ENCODE results near the gene POLQ.
"Not testable (repeated sequence)": the region's sequence is repeated elsewhere in the genome, so short reads cannot be mapped to it uniquely, and the experiment has no call there.

Gene POLQ

DNA sequence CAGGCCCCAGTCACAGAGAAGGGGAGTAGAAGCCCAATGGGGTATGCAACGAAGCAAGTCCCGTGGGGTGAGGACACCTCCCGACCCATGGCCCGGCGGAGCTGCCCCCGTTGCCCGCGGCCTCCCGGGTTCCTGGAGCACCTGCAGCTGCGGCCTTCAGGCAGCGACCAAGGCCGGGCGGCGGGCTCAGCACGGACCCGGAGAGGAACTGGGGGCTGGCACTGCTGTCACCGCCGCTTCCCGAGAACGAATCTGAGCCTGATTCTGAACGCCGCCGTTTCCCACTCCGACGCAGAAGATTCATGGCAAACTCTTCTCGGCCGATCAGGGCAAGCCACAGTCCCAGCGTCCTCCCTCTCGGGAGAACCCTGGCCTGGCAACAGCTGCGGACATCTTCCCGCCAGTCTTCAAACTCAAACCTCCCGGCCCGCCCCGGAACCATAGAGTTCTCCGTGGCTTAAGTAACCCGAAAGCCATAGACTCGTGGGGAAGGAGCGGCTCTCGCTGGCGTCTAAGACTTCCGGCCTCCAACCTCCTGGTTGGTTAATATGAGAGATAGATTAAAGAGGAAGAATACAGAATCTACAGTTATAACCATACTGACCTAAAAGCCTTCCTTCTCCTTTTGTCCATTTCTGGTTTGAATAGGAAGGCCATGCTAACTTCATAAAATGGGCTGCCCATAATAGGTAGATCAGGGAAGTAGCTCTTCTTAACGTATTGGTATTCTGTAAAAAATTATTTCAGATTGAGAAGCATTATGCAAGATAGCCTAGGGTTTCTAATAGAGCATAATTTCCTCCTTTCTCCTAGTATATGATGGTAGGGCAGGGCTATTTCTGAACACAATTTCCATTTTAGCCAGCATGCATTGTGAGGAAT is at the start of gene POLQ:
Gene POLQ (minus strand): TSS at position 415 of the 882 bp plus-strand sequence. CDS start 111 bp downstream, at position 304.
- peaks cover 9% of the 10 kb centered on the region; the same call in 1 of the 2 replicates for H3K4me1 ChIP-seq (ENCODE audit: control insufficient read depth, insufficient read depth, low read length)
- H3K27me3 ChIP-seq (ENCODE audit: control insufficient read depth, insufficient read depth, low read length): no peaks in the 10 kb centered on the region
- H3K27ac ChIP-seq (ENCODE audit: low read depth, low read length): peak within 1 kb of the TSS; percentile 53
- peak within 1 kb of the TSS; percentile 91 for H3K4me3 ChIP-seq (ENCODE audit: low read depth, low read length)
- peak within 1 kb of the TSS; percentile 78 for H3K9ac ChIP-seq (ENCODE audit: low read depth, low read length)
- H3K36me3 ChIP-seq (ENCODE audit: control insufficient read depth, insufficient read depth, low read length): peaks cover 32% of the 10 kb centered on the region
- H3K9me3 ChIP-seq (ENCODE audit: control insufficient read depth, insufficient read depth, low read length): no peaks in the 10 kb centered on the region

- H3K9me3 ChIP-seq (ENCODE audit: control insufficient read depth, insufficient read depth, low read length): no peaks in the 10 kb centered on the region
- no peak overlapping the region; the same call in 1 of the 2 replicates for H3K9ac ChIP-seq (ENCODE audit: low read depth, low read length)
- H3K4me1 ChIP-seq (ENCODE audit: control insufficient read depth, insufficient read depth, low read length): peaks cover 46% of the 10 kb centered on the region
- no peaks in the 10 kb centered on the region for H3K27me3 ChIP-seq (ENCODE audit: control insufficient read depth, insufficient read depth, low read length)
- H3K36me3 ChIP-seq (ENCODE audit: control insufficient read depth, insufficient read depth, low read length): no peaks in the 10 kb centered on the region
- no peak overlapping the region for H3K4me3 ChIP-seq (ENCODE audit: low read depth, low read length)
- no peak overlapping the region for H3K27ac ChIP-seq (ENCODE audit: low read depth, low read length)
Measured at GRCh38 chr3:121594850-121595249, 49.1 kb upstream of the POLQ start.

DNA sequence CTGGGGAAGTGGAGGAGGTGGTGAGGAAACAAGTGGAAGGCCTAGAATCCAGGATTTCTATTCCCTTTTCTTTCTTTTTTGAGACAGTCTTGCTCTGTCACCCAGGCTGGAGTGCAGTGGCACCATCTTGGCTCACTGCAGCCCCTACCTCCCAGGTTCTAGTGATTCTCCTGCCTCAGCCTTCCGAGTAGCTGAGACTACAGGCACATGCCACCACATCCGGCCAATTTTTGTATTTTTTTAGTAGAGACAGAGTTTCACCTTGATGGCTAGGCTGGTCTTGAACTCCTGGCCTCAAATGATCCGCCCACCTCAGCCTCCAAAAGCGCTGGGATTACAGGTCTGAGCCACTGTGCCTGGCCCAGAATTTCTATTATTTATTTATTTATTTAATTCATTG is 48.0 kb upstream of the POLQ start:
- peak overlapping the region; percentile 94 for H3K27ac ChIP-seq (ENCODE audit: low read depth, low read length)
- not testable (repeated sequence) for H3K27me3 ChIP-seq (ENCODE audit: control insufficient read depth, insufficient read depth, low read length); H3K9me3 ChIP-seq (ENCODE audit: control insufficient read depth, insufficient read depth, low read length); H3K36me3 ChIP-seq (ENCODE audit: control insufficient read depth, insufficient read depth, low read length)
- H3K4me3 ChIP-seq (ENCODE audit: low read depth, low read length): peak overlapping the region; percentile 5; the same call in 1 of the 2 replicates
- peaks cover 46% of the 10 kb centered on the region for H3K4me1 ChIP-seq (ENCODE audit: control insufficient read depth, insufficient read depth, low read length)
- H3K9ac ChIP-seq (ENCODE audit: low read depth, low read length): peak overlapping the region; percentile 85; the same call in 1 of the 2 replicates

- H3K36me3 ChIP-seq (ENCODE audit: control insufficient read depth, insufficient read depth, low read length): no peaks in the 10 kb centered on the region
- H3K4me3 ChIP-seq (ENCODE audit: low read depth, low read length): peak within 1 kb of the TSS; percentile 33
- H3K27ac ChIP-seq (ENCODE audit: low read depth, low read length): peak within 1 kb of the TSS; percentile 94
- peaks cover 46% of the 10 kb centered on the region for H3K4me1 ChIP-seq (ENCODE audit: control insufficient read depth, insufficient read depth, low read length)
- no peaks in the 10 kb centered on the region for H3K27me3 ChIP-seq (ENCODE audit: control insufficient read depth, insufficient read depth, low read length)
- H3K9ac ChIP-seq (ENCODE audit: low read depth, low read length): peak within 1 kb of the TSS; percentile 85
- no peaks in the 10 kb centered on the region for H3K9me3 ChIP-seq (ENCODE audit: control insufficient read depth, insufficient read depth, low read length)
Measured at GRCh38 chr3:121592856-121593702, 47.3 kb upstream of the POLQ start, which contains the start of gene FBXO40. Gene FBXO40, plus strand, starts transcription at chr3:121593379. Its CDS starts 27,197 bp downstream, at chr3:121620576.

DNA sequence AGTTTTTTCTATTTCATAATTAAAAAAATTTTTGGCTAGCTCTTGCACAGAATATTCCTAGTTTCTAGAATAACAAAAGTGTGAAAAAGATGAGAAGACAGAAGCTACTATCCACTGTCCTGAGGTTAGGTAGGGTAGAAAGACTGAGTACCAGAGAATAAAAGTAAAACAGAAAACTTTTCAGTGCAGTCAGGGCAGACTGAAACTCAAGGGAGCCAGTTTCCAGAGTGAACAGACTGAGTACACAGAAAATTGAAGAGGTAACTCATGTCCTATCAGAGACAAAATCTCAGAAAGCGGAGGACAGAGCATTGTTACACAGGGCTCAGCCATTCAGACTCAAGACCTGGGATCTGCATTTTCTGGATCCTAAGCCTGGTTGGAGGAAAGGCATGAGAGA is 38.6 kb upstream of the POLQ start:
- Histone ChIP-seq H3K36me3 (ENCODE audit: control insufficient read depth, insufficient read depth, low read length) (no peaks in the 10 kb centered on the region), H3K4me1 (ENCODE audit: control insufficient read depth, insufficient read depth, low read length) (peaks cover 4% of the 10 kb centered on the region; the same call in 1 of the 2 replicates), H3K27ac (ENCODE audit: low read depth, low read length) (no peak overlapping the region), H3K4me3 (ENCODE audit: low read depth, low read length) (no peak overlapping the region), H3K27me3 (ENCODE audit: control insufficient read depth, insufficient read depth, low read length) (no peaks in the 10 kb centered on the region), H3K9me3 (ENCODE audit: control insufficient read depth, insufficient read depth, low read length) (no peaks in the 10 kb centered on the region), H3K9ac (ENCODE audit: low read depth, low read length) (no peak overlapping the region)

DNA sequence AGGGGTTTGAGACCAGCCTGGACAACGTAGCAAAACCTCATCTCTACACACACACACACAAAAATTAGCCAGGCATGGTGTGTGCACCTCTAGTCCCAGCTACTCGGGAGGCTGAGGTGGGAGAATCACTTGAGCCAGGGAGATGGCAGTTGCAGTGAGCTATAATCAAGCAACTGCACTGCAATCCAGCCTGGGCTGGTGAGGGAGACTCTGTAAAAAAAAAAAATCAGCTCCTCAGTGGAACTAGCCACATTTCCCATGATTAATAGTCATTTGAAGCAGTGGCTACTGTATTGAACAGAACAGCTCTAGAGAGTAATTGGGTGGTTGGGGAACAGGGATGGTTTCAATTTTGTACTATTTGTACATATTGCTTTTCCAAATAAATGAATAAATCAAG is 35.9 kb upstream of the POLQ start:
- Histone ChIP-seq H3K4me1 (ENCODE audit: control insufficient read depth, insufficient read depth, low read length) (peaks cover 4% of the 10 kb centered on the region; the same call in 1 of the 2 replicates), H3K27me3 (ENCODE audit: control insufficient read depth, insufficient read depth, low read length) (no peaks in the 10 kb centered on the region), H3K4me3 (ENCODE audit: low read depth, low read length) (no peak overlapping the region), H3K27ac (ENCODE audit: low read depth, low read length) (no peak overlapping the region), H3K9me3 (ENCODE audit: control insufficient read depth, insufficient read depth, low read length) (no peaks in the 10 kb centered on the region), H3K36me3 (ENCODE audit: control insufficient read depth, insufficient read depth, low read length) (no peaks in the 10 kb centered on the region), H3K9ac (ENCODE audit: low read depth, low read length) (no peak overlapping the region)

- Histone ChIP-seq H3K9ac (ENCODE audit: low read depth, low read length) (no peak overlapping the region), H3K4me3 (ENCODE audit: low read depth, low read length) (no peak overlapping the region), H3K36me3 (ENCODE audit: control insufficient read depth, insufficient read depth, low read length) (no peaks in the 10 kb centered on the region), H3K4me1 (ENCODE audit: control insufficient read depth, insufficient read depth, low read length) (peaks cover 17% of the 10 kb centered on the region), H3K27ac (ENCODE audit: low read depth, low read length) (no peak overlapping the region), H3K9me3 (ENCODE audit: control insufficient read depth, insufficient read depth, low read length) (no peaks in the 10 kb centered on the region), H3K27me3 (ENCODE audit: control insufficient read depth, insufficient read depth, low read length) (no peaks in the 10 kb centered on the region)
Measured at GRCh38 chr3:121574449-121574848, 28.7 kb upstream of the POLQ start.

GRCh38 chr3:121567649-121568048 is 21.9 kb upstream of the POLQ start, which contains the start of gene ARGFX:
Gene ARGFX, plus strand, starts transcription at chr3:121567949. Its CDS starts 2,765 bp downstream, at chr3:121570714.
- H3K9me3 ChIP-seq (ENCODE audit: control insufficient read depth, insufficient read depth, low read length): no peaks in the 10 kb centered on the region
- no peaks in the 10 kb centered on the region for H3K27me3 ChIP-seq (ENCODE audit: control insufficient read depth, insufficient read depth, low read length)
- no peak within 1 kb of the TSS for H3K4me3 ChIP-seq (ENCODE audit: low read depth, low read length)
- H3K4me1 ChIP-seq (ENCODE audit: control insufficient read depth, insufficient read depth, low read length): peaks cover 13% of the 10 kb centered on the region
- H3K9ac ChIP-seq (ENCODE audit: low read depth, low read length): no peak within 1 kb of the TSS
- H3K36me3 ChIP-seq (ENCODE audit: control insufficient read depth, insufficient read depth, low read length): no peaks in the 10 kb centered on the region
- H3K27ac ChIP-seq (ENCODE audit: low read depth, low read length): no peak within 1 kb of the TSS

DNA sequence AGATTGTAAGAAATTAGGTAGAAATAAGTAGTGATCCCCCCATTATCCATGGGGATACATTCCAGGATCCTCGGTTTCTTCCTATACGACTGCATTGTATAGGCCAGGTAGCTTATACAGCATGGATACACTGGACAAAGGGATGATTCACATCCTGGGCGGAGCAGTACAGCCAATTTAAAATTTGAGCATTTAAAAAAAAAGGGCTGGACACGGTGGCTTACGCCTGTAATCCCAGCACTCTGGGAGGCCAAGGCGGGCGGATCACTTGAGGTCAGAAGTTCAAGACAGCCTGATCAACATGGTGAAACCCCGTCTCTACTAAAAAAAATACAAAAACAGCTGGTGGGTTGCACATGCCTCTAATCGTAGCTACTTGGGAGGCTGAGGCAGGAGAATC is 21.0 kb upstream of the POLQ start:
- no peak overlapping the region for H3K27ac ChIP-seq (ENCODE audit: low read depth, low read length)
- no peak overlapping the region for H3K4me3 ChIP-seq (ENCODE audit: low read depth, low read length)
- no peaks in the 10 kb centered on the region for H3K27me3 ChIP-seq (ENCODE audit: control insufficient read depth, insufficient read depth, low read length)
- H3K9me3 ChIP-seq (ENCODE audit: control insufficient read depth, insufficient read depth, low read length): no peaks in the 10 kb centered on the region
- H3K36me3 ChIP-seq (ENCODE audit: control insufficient read depth, insufficient read depth, low read length): no peaks in the 10 kb centered on the region
- peaks cover 20% of the 10 kb centered on the region for H3K4me1 ChIP-seq (ENCODE audit: control insufficient read depth, insufficient read depth, low read length)
- no peak overlapping the region for H3K9ac ChIP-seq (ENCODE audit: low read depth, low read length)

GRCh38 chr3:121562148-121562547 is 16.4 kb upstream of the POLQ start:
- H3K27me3 ChIP-seq (ENCODE audit: control insufficient read depth, insufficient read depth, low read length): no peaks in the 10 kb centered on the region
- H3K9me3 ChIP-seq (ENCODE audit: control insufficient read depth, insufficient read depth, low read length): no peaks in the 10 kb centered on the region
- H3K9ac ChIP-seq (ENCODE audit: low read depth, low read length): no peak overlapping the region
- no peaks in the 10 kb centered on the region for H3K36me3 ChIP-seq (ENCODE audit: control insufficient read depth, insufficient read depth, low read length)
- peaks cover 10% of the 10 kb centered on the region for H3K4me1 ChIP-seq (ENCODE audit: control insufficient read depth, insufficient read depth, low read length)
- H3K27ac ChIP-seq (ENCODE audit: low read depth, low read length): no peak overlapping the region
- H3K4me3 ChIP-seq (ENCODE audit: low read depth, low read length): no peak overlapping the region
